VCaP (cell line): ENCODE data around the gene MAMDC4.
A peak's percentile ranks its signal among the peaks of the same experiment; 100 is the strongest.

Experiments used
- H3K27ac ChIP-seq: fragments of 450-650 bp; 2 replicates; pipeline ENCODE4 v1.5.1; 2017
- CTCF ChIP-seq: fragments of 450-650 bp; conservative IDR thresholded peaks from 2 replicates; pipeline ENCODE4 v1.5.1; 2017; ENCODE audit warnings: mild to moderate bottlenecking, moderate library complexity

The MAMDC4 gene

DNA sequence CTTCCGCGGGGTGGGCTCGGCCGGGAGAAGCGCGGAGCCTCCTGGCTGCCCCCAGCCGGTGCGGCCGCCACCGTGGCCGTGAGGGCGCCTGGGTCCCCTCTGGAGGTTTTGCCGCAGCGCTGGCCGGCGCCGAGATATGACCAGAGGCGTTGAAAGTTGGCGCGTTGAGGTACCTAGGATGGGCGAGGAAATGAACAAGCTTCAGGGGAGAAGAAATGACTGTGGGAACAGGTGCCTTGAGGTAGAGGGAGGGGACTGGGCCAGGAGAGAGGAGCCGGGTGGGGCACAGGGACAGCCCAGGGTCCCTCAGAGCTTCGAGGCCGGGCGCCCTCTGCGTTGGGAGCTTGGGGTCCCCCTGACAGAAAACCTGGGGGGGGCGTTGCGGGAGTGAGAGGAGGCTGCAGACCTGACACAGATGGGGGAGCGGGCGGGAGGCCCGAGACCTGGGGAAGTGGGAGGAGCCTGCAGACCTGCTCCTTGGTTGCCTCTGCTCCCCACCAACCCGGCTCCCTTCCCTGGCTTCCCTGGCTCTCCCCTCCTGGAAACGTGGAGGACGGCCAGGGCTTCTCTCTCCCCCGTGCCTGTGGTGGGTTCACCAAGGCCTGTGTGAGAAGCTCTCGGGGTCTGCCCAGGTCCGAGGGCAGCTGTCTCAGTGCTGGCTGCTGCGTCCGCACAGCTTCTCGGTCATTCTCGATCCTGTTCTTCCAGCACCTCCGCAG, 30.2 kb upstream of the MAMDC4 start:
- H3K27ac ChIP-seq = 0 out of 2 replicates have a peak overlapping the region, but pooled peaks have one; percentile 16
- TF ChIP-seq CTCF = no peak

DNA sequence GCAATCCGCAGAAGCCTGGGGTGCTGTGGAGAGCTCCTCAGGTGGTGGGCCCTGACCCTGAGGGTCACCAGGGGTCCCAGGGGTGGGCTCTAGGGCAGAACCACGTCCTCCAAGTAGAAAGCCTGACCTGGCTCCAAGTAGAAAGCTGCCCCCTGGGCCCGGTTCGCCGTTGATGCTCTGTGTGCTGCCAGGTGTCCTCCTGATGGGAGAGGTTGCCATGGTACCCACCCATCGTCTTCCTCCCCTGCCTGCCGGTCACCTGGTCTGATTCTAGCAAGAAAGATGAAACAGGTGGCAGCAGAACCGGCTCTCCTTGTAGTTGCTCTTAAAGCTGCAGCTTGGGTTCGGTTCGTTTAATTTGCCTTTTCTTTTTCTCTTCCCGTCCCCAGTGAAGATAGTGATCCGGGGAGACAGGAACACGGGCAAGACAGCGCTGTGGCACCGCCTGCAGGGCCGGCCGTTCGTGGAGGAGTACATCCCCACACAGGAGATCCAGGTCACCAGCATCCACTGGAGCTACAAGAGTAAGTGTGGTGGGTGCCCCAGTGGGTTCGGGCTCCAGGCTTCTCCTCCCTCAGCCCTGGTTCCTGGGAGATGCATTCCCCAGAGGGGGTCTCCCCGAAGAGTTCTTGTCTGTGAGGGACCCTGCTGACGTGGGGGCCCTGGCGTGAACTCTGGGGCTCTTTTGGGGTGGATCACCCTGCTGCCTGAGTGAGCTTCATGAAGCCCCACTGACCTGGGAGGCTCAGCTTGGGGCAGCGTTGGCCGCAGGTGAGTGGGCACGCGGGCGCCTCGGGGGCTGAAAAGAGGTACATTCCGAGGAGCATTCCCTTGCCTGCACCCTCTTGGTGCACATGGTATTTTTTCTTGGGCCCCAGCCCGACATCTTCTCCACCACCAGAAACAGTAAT, 28.8 kb upstream of the MAMDC4 start:
- H3K27ac ChIP-seq = no peak overlapping the region

DNA sequence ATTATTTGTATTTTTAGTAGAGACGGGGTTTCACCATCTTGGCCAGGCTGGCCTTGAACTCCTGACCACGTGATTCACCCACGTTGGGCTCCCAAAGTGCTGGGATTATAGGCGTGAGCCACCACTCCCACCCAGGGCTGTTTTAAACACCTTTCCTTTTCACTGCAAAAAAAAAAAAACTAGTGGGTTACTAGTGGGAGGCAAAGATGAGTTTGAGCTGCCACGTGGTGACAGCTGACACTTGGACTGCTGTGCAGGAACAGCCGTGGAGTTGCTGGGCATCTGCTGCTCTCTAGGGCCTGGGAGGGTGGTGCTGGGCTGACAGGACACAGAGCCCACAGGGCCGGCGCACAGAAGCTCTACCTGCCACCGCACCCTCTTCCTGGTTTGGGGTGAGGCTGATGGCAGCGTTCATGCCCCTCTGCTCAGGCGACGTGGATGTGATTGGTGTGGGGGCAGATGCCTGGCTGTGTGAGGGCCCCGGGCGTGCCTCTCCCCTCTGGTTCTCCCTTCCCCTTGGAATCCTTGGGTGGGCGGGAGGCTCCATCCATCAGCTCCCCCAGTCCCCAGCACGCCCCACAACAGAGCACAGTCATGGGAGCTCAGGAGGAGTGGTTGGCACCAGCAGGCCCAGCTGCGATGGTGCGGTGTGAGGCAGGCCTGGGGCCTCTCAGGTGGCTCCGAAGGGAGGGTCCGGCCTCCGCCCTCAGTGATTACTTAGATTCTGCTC, 27.5 kb upstream of the MAMDC4 start:
- no peak for TF ChIP-seq CTCF
- H3K27ac ChIP-seq = no peak overlapping the region

More for the DNA sequence above, 28.8 kb upstream of the MAMDC4 start:
- TF ChIP-seq CTCF = no peak

DNA sequence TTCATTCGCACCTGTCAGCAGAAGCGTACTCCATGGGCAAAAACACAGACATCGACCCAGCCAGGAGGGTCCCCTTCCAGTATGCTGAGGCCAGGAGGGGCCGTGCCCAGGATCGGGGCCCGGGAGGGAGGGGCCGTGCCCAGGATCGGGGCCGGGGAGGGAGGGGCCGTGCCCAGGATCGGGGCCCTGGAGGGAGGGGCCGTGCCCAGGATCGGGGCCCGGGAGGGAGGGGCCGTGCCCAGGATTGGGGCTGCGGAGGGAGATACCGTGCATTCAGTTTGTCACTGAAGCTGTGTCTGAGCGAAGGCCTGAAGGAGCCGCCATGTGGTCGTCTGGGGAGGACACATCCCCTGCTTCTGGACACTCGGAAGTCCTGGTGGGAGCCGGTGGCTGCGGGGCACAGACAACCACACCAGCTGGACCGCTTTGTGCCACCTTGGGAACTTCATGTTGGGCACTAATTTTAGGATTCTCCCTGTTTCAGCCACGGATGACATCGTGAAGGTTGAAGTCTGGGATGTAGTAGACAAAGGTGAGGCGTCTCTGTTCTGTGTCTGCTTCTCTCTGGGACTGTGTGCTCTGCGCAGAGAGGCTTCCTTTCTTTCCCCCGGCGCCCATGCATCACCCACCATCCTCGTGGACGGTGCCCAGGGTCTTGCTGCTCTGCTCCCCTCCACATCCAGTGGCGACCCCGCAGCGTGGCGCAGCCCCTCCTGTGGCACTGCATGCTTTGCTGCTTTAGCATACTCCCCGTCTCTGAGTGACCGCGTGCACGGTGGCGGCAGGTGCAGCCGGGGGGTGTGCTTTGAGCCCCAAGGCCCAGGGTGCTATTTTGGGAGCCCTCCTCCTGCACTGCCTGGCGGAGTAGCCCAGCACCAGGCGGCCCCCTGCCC, 26.6 kb upstream of the MAMDC4 start:
- no peak for TF ChIP-seq CTCF
- H3K27ac ChIP-seq = no peak overlapping the region

GRCh38 chr9:136826188-136826541, 26.0 kb upstream of the MAMDC4 start:
- no peak overlapping the region for H3K27ac ChIP-seq
- no peak for TF ChIP-seq CTCF

GRCh38 chr9:136826703-136827582, 25.2 kb upstream of the MAMDC4 start:
- no peak for TF ChIP-seq CTCF
- H3K27ac ChIP-seq = peak overlapping the region; percentile 3; the same call in 1 of the 2 replicates
